Activated CD4-positive, CD25-positive, alpha-beta regulatory T cell treated with anti-CD3 and anti-CD28 coated beads, Interleukin-2, amount 50 U/mL, for 24 hours (primary cell): ENCODE results near the gene FBXL19.

ENCODE experiments used
- ATAC-seq, 2 donors: fragments of 150-1000 bp; cut with Tn5 transposase; one replicate each; pipeline ENCODE4 v1.10.0; 2021; ENCODE audit warnings: mild to moderate bottlenecking in 1 of 2, moderate library complexity in 1 of 2

FBXL19 gene

GRCh38 chr16:30947859-30948666, 24.7 kb downstream of the FBXL19 start:
- no peak for ATAC-seq

GRCh38 chr16:30948667-30949649, 25.6 kb downstream of the FBXL19 start, which contains the start of gene ORAI3:
TSS of gene ORAI3 (plus strand) at chr16:30949068. CDS start at chr16:30949290, 222 bp downstream.
- peak; percentile 54 to 55 for ATAC-seq

- ATAC-seq = peak; percentile 51 to 58
These were observed 26.5 kb downstream of the FBXL19 start for GRCh38 chr16:30949650-30950515.

GRCh38 chr16:30950516-30951065, 27.2 kb downstream of the FBXL19 start:
- peak in 1 of 2 donors; percentile 2 for ATAC-seq

GRCh38 chr16:30951193-30951592, 27.8 kb downstream of the FBXL19 start:
- no peak for ATAC-seq

- no peak for ATAC-seq
These were observed 28.4 kb downstream of the FBXL19 start for GRCh38 chr16:30951750-30952149.

- no peak for ATAC-seq
These were observed 29.7 kb downstream of the FBXL19 start for GRCh38 chr16:30953111-30953510.

- peak in 1 of 2 donors; percentile 13 for ATAC-seq
These were observed 30.2 kb downstream of the FBXL19 start for GRCh38 chr16:30953511-30954124.

- no peak for ATAC-seq
These were observed 31.6 kb downstream of the FBXL19 start for GRCh38 chr16:30954993-30955392.

GRCh38 chr16:30956601-30957455, 33.5 kb downstream of the FBXL19 start:
- ATAC-seq = peak; percentile 78 to 81

GRCh38 chr16:30957456-30958174, 34.2 kb downstream of the FBXL19 start, which contains the start of gene SETD1A:
TSS of gene SETD1A (plus strand) at chr16:30957754. CDS start at chr16:30958732, 978 bp downstream.
- peak; percentile 84 to 86 for ATAC-seq

- no peak for ATAC-seq
These were observed 35.1 kb downstream of the FBXL19 start for GRCh38 chr16:30958175-30959079.

GRCh38 chr16:30961384-30961783, 38.0 kb downstream of the FBXL19 start:
- no peak for ATAC-seq

GRCh38 chr16:30963925-30964511, 40.6 kb downstream of the FBXL19 start:
- ATAC-seq = no peak

- ATAC-seq = no peak
These were observed 41.3 kb downstream of the FBXL19 start for GRCh38 chr16:30964574-30965226.

GRCh38 chr16:30965436-30965835, 42.1 kb downstream of the FBXL19 start:
- ATAC-seq = no peak

- ATAC-seq = no peak
These were observed 42.8 kb downstream of the FBXL19 start for GRCh38 chr16:30966033-30966619.
